ENCODE measurements around the gene TRO. TPM values are rescaled to one million over a fixed set of nuclear protein-coding genes. Genes with fewer than 3 reads are reported as not detected.

TRO gene, protein sequence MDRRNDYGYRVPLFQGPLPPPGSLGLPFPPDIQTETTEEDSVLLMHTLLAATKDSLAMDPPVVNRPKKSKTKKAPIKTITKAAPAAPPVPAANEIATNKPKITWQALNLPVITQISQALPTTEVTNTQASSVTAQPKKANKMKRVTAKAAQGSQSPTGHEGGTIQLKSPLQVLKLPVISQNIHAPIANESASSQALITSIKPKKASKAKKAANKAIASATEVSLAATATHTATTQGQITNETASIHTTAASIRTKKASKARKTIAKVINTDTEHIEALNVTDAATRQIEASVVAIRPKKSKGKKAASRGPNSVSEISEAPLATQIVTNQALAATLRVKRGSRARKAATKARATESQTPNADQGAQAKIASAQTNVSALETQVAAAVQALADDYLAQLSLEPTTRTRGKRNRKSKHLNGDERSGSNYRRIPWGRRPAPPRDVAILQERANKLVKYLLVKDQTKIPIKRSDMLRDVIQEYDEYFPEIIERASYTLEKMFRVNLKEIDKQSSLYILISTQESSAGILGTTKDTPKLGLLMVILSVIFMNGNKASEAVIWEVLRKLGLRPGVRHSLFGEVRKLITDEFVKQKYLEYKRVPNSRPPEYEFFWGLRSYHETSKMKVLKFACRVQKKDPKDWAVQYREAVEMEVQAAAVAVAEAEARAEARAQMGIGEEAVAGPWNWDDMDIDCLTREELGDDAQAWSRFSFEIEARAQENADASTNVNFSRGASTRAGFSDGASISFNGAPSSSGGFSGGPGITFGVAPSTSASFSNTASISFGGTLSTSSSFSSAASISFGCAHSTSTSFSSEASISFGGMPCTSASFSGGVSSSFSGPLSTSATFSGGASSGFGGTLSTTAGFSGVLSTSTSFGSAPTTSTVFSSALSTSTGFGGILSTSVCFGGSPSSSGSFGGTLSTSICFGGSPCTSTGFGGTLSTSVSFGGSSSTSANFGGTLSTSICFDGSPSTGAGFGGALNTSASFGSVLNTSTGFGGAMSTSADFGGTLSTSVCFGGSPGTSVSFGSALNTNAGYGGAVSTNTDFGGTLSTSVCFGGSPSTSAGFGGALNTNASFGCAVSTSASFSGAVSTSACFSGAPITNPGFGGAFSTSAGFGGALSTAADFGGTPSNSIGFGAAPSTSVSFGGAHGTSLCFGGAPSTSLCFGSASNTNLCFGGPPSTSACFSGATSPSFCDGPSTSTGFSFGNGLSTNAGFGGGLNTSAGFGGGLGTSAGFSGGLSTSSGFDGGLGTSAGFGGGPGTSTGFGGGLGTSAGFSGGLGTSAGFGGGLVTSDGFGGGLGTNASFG (N-terminal part only)
- total RNA-seq: 0.65 and 4.7 TPM in 2 replicates

DNA sequence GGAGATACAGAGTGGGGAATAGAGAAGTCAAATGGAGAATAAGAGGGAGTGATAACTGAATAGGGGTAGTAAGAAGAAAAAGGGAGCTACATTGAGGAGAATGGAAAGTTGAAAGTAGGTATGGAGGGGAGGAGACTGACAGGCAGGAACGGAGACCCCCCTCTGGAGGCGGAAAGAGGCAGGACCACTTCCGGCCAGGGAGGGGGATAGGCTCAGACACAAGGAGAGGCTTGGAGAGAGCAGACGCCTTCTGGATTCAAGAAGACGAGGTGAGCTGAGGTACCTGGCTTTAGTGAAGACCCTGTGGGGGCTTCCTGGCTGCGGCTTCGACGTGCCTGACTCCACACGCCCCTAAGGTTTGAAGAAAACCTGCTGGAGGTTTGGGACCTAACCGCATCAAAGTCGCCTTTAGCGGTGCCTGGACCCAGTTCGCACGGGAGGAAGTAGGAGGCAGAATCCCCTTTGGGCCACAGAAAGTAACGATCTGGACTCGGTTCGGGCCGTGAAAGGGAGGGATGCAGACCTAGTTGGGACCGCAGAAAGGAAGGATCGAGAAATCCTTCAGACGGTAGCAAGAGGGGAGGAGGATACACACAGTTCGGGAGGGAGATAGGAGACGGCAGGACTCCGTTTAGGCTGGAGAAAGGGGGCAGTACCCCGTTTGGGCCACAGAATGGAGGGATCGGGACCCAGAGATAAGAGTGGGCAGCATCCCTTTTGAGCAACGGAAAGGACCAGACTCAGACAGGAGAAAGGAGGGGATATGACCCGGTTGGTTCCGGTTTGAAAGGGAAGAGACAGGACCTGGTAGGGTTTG, at the start of gene TRO:
Gene TRO, plus strand, starts transcription at position 215 of the 817 bp plus-strand sequence. CDS start 1,423 bp downstream, outside the sequence.

Other genes with a start within 250 kb of the TRO start
- not detected in 2 replicates for gene ITIH6, start 122.6 kb upstream of the TRO start, total RNA-seq
- gene MAGED2, start 113.1 kb upstream of the TRO start, total RNA-seq: 158 and 234 TPM in 2 replicates
- 0.06 TPM in 1 of 2 replicates, not detected in the other for gene PFKFB1, start 73.4 kb downstream of the TRO start, total RNA-seq
- 5.5 and 7.4 TPM in 2 replicates for gene APEX2, start 79.5 kb downstream of the TRO start, total RNA-seq
- not detected in 2 replicates for gene ALAS2, start 110.2 kb downstream of the TRO start, total RNA-seq
- not detected in 2 replicates for gene PAGE2B, start 154.2 kb downstream of the TRO start, total RNA-seq
- gene PAGE2, start 168.2 kb downstream of the TRO start, total RNA-seq: not detected in 2 replicates